Right lobe of liver (tissue), 6 donors: ENCODE results near the gene LYST. TPM values are rescaled to one million over a fixed set of nuclear protein-coding genes. Genes with fewer than 3 reads are reported as not detected.

Source experiments
- ATAC-seq, 4 donors: fragments of 200-7000 bp; cut with Tn5 transposase; one replicate each; pipeline ENCODE4 v1.9.1; 2020; ENCODE audit warnings: mild to moderate bottlenecking in 4 of 4, moderate library complexity in 4 of 4
- DNase-seq, 3 donors: peaks; one replicate each; pipeline ENCODE4 v3.0.0-alpha.2; 2020
- H3K27ac ChIP-seq, 3 donors: fragments of 200-600 bp; one replicate each; pipeline ENCODE4 v1.8.0; 2022
- H3K27me3 ChIP-seq, 2 donors: fragments of 200-600 bp; one replicate each; pipeline ENCODE4 v1.8.0; 2022
- H3K36me3 ChIP-seq, 4 donors: fragments of 200-600 bp; sonication (generic) in 1 of 4; one replicate each; pipeline versions ENCODE4 v1.5.1 to v1.8.0; 2017 to 2022; ENCODE audit warnings: control low read depth in 1 of 4
- H3K4me1 ChIP-seq, 4 donors: fragments of 200-600 bp; sonication (generic) in 1 of 4; one replicate each; pipeline versions ENCODE4 v1.5.1 to v1.8.0; 2017 to 2022; ENCODE audit warnings: control low read depth in 1 of 4
- H3K4me3 ChIP-seq, 3 donors: fragments of 200-600 bp; one replicate each; pipeline ENCODE4 v1.8.0; 2022
- H3K9me3 ChIP-seq, 4 donors: fragments of 200-600 bp; sonication (generic) in 1 of 4; one replicate each; pipeline versions ENCODE4 v1.5.1 to v1.8.0; 2017 to 2022; ENCODE audit warnings: control low read depth in 1 of 4
- CTCF ChIP-seq, 4 donors: fragments of 200-600 bp in 3 of 4; fragments of 450-650 bp in 1 of 4; IDR thresholded peaks; one replicate each; pipeline versions ENCODE4 v1.5.1 to v1.8.0; 2016 to 2022; ENCODE audit warnings: antibody characterized with exemption in 4 of 4, mild to moderate bottlenecking in 2 of 4
- POLR2A ChIP-seq: fragments of 450-650 bp; IDR thresholded peaks from one replicate; pipeline ENCODE4 v1.6.1; 2017; ENCODE audit warnings: antibody characterized with exemption, mild to moderate bottlenecking
- WGBS: methylation state at CpG from one replicate; pipeline ENCODE4 v1.1.6; 2018; ENCODE audit warnings: low coverage, low lambda C conversion rate; ENCODE audit not compliant: insufficient coverage; ENCODE audit errors: missing lambda C conversion rate; 5-methylcytosine and 5-hydroxymethylcytosine counted together
- intact Hi-C, 2 donors: fragments of 100-400 bp; cut with DNase I; formaldehyde crosslinking; loops; one replicate each; pipeline versions ENCODE4 v1.11.2 to v1.14.1; 2022
- total RNA-seq, 6 experiments: library from RNA; depleted of rRNA in 2 of 6; stranded (reverse); fragments of >200 nt in 2 of 6; fragmentation: NEBNext Ultra II Directional in 3 of 6; extraction: Animal tissue kit (Norgen Biotek cat#: 25700) in 3 of 6; gene quantifications; one replicate each; pipeline versions ENCODE4 v1.1.0 to v1.2.4, GENCODE V29; 2016 to 2023
- donor health status: DM: no; HTN: yes; CAD: no.
- donor health status: DM: no; HTN: no; CAD: no.
- donor health status: DM: no; HTN: no; CAD: no.
- donor health status: DM: no; HTN: yes; CAD: no.
- donor health status: DM: no; HTN: yes; CAD: no.

Gene LYST
- total RNA-seq, 6 experiments from 2014 or later, result 9.0 to 16.6 (median 12.5) TPM

GRCh38 chr1:235863699-235864093 is 3.0 kb downstream of the LYST start:
- H3K4me1 ChIP-seq, result peaks cover 0 to 26% (median 1%) of the 10 kb centered on the region in 4 donors
- no peaks in the 10 kb centered on the region for H3K9me3 ChIP-seq
- no peak overlapping the region for H3K4me3 ChIP-seq
- intact Hi-C loops, result no loop called here
- no peaks in the 10 kb centered on the region for H3K36me3 ChIP-seq
- DNase-seq (no peak), ATAC-seq (no peak)
- no peak overlapping the region for H3K27ac ChIP-seq
- H3K27me3 ChIP-seq, result no peaks in the 10 kb centered on the region
- no peak for TF ChIP-seq POLR2A
- no peak for TF ChIP-seq CTCF (IDR thresholded peaks at IDR 0.05)
- 95% methylated on average over 4 of the region's 4 CpGs for WGBS

- no peaks in the 10 kb centered on the region for H3K9me3 ChIP-seq
- no peak overlapping the region for H3K4me3 ChIP-seq
- ATAC-seq (no peak), DNase-seq (no peak)
- no peak overlapping the region for H3K27ac ChIP-seq
- no peak for TF ChIP-seq CTCF (IDR thresholded peaks at IDR 0.05)
- no peak for TF ChIP-seq POLR2A
- H3K4me1 ChIP-seq, result peaks cover 0 to 17% (median 1%) of the 10 kb centered on the region in 4 donors
- intact Hi-C loops, result no loop called here
- no peaks in the 10 kb centered on the region for H3K27me3 ChIP-seq
- H3K36me3 ChIP-seq, result no peaks in the 10 kb centered on the region
Observed at GRCh38 chr1:235861857-235862256, 4.8 kb downstream of the LYST start.

- no peak overlapping the region for H3K4me3 ChIP-seq
- 42% methylated on average over 1 of the region's 1 CpG for WGBS
- no peak for DNase-seq
- ATAC-seq, result no peak
- H3K4me1 ChIP-seq, result peaks cover 0 to 17% (median 1%) of the 10 kb centered on the region in 4 donors
- H3K27me3 ChIP-seq, result no peaks in the 10 kb centered on the region
- no peaks in the 10 kb centered on the region for H3K9me3 ChIP-seq
- TF ChIP-seq CTCF (IDR thresholded peaks at IDR 0.05), result no peak
- TF ChIP-seq POLR2A, result no peak
- intact Hi-C loops, result no loop called here
- no peak overlapping the region for H3K27ac ChIP-seq
- H3K36me3 ChIP-seq, result no peaks in the 10 kb centered on the region
Observed at GRCh38 chr1:235860829-235861228, 5.9 kb downstream of the LYST start.

- ATAC-seq, result no peak
- intact Hi-C loops, result no loop called here
- H3K27ac ChIP-seq, result no peak overlapping the region
Observed at GRCh38 chr1:235859789-235860188, 6.9 kb downstream of the LYST start.

More at GRCh38 chr1:235859789-235860188, 6.9 kb downstream of the LYST start:
- 75% methylated on average over 1 of the region's 1 CpG for WGBS
- Histone ChIP-seq H3K36me3 (no peaks in the 10 kb centered on the region), H3K4me3 (no peak overlapping the region), H3K4me1 (peaks cover 0 to 13% (median 1%) of the 10 kb centered on the region in 4 donors), H3K27me3 (no peaks in the 10 kb centered on the region), H3K9me3 (no peaks in the 10 kb centered on the region)
- no peak for TF ChIP-seq CTCF (IDR thresholded peaks at IDR 0.05)
- no peak for TF ChIP-seq POLR2A
- no peak for DNase-seq
